22Rv1 (cell line): ENCODE results near the gene DCPS.

Experiments used
- CTCF ChIP-seq: fragments of 450-650 bp; IDR thresholded peaks from 2 replicates; pipeline ENCODE4 v1.5.1; 2017; ENCODE audit warnings: mild to moderate bottlenecking
- ZFX ChIP-seq: fragments of 450-650 bp; IDR thresholded peaks from 2 replicates; pipeline ENCODE4 v1.6.1; 2017; ENCODE audit warnings: antibody characterized with exemption, borderline replicate concordance

- TF ChIP-seq CTCF: no peak
- no peak for TF ChIP-seq ZFX
Observed at GRCh38 chr11:126257144-126257543, 46.7 kb upstream of the DCPS start.
